K562 (cell line): Measurements from ENCODE around the gene GIMAP8. TPM values are rescaled to one million over a fixed set of nuclear protein-coding genes. Genes with fewer than 3 reads are reported as not detected.

Experiments used
- ATAC-seq: fragments of 200-7000 bp; cut with Tn5 transposase; 3 replicates; pipeline ENCODE4 v1.9.1; 2020; ENCODE audit warnings: moderate library complexity
- BruUV-seq: library from RNA; stranded (reverse); fragments of 400-500 nt; replicated peaks from 2 replicates; lab custom pipeline; 2021; lab: Mats Ljungman, UMichigan
- CTCF ChIA-PET: fragments of 300-600 bp; formaldehyde crosslinking; extraction: SDS; loops from one replicate; lab custom pipeline; 2021; ENCODE audit warnings: low intra/inter-chr PET ratio; lab: Yijun Ruan, JAX
- POLR2A ChIA-PET: fragments of 300-600, 350-650 bp; sonication (Branson Sonifier 250); formaldehyde crosslinking; extraction: SDS; loops from one replicate; lab custom pipeline; 2021; ENCODE audit warnings: antibody characterized with exemption, inconsistent platforms; lab: Yijun Ruan, JAX
- DNase-seq, 4 experiments: peaks; one replicate each; pipeline versions ENCODE4 v3.0.0 to v3.0.0-alpha.2; 2011 to 2018; ENCODE audit warnings: low spot score in 3 of 4, mixed read lengths in 3 of 4; ENCODE audit errors: extremely low read depth in 1 of 4
- FAIRE-seq: peaks from 2 replicates; lab custom pipeline; 2011; peaks lifted over from hg19 to GRCh38; lab: Jason Lieb, UNC
- H2AFZ ChIP-seq: 2 replicates; pipeline ENCODE4 v1.6.0; 2011; ENCODE audit warnings: low read depth, low read length, control low read depth, inconsistent platforms
- H3K27ac ChIP-seq: fragments of 200-600 bp; 3 replicates; pipeline ENCODE4 v1.8.0; 2011; ENCODE audit warnings: low read depth, mild to moderate bottlenecking, control low read depth, inconsistent platforms, low read length, moderate library complexity, mixed read lengths; ENCODE audit errors: extremely low read depth
- H3K27me3 ChIP-seq, 2 experiments: fragments of 300-600 bp in 1 of 2; 2 replicates in 1 of 2; 3 replicates in 1 of 2; pipeline versions ENCODE4 v1.6.0 to v1.8.0; 2011; ENCODE audit warnings: inconsistent platforms in 2 of 2, low read length in 2 of 2, mild to moderate bottlenecking in 1 of 2, mixed read lengths in 1 of 2, moderate library complexity in 1 of 2; ENCODE audit not compliant: control insufficient read depth in 2 of 2, insufficient read depth in 2 of 2
- H3K36me3 ChIP-seq: fragments of 300-600 bp; 3 replicates; pipeline ENCODE4 v1.8.0; 2011; ENCODE audit warnings: mild to moderate bottlenecking, low read length, inconsistent platforms; ENCODE audit not compliant: control insufficient read depth, insufficient read depth
- H3K4me1 ChIP-seq, 2 experiments: fragments of 200-600 bp in 1 of 2; replicated peaks in 1 of 2; 2 replicates in 1 of 2; 3 replicates in 1 of 2; pipeline versions ENCODE4 v1.5.1 to v1.8.0; 2011; ENCODE audit warnings: inconsistent platforms in 2 of 2, low read length in 2 of 2, mild to moderate bottlenecking in 1 of 2, mixed read lengths in 1 of 2, moderate library complexity in 1 of 2; ENCODE audit not compliant: control insufficient read depth in 2 of 2, insufficient read depth in 2 of 2
- H3K4me2 ChIP-seq: 2 replicates; pipeline ENCODE4 v1.6.1; 2011; ENCODE audit warnings: low read length, control low read depth, inconsistent platforms, mixed read lengths; ENCODE audit not compliant: insufficient read depth
- H3K4me3 ChIP-seq: fragments of 200-600 bp; sonication (generic), shearing (Covaris generic); 2 replicates; pipeline ENCODE4 v1.5.1; 2016; ENCODE audit warnings: control low read depth, inconsistent platforms
- H3K79me2 ChIP-seq: fragments of 200-600 bp; 3 replicates; pipeline ENCODE4 v1.8.0; 2011; ENCODE audit warnings: low read length, inconsistent platforms; ENCODE audit not compliant: control insufficient read depth, insufficient read depth
- H3K9ac ChIP-seq, 2 experiments: 2 replicates each; pipeline versions ENCODE4 v1.6.0 to v1.6.1; 2011; ENCODE audit warnings: low read depth in 2 of 2, low read length in 2 of 2, control low read depth in 1 of 2, inconsistent platforms in 1 of 2, mild to moderate bottlenecking in 1 of 2, mixed read lengths in 1 of 2; ENCODE audit not compliant: insufficient read depth in 1 of 2
- H3K9me1 ChIP-seq: one replicate; pipeline ENCODE4 v1.6.0; 2011; ENCODE audit warnings: inconsistent platforms, mild to moderate bottlenecking, low read length, moderate library complexity; ENCODE audit not compliant: control insufficient read depth, insufficient read depth
- H3K9me3 ChIP-seq: replicated peaks from 2 replicates; pipeline ENCODE4 v1.5.1; 2011; ENCODE audit warnings: low read depth, low read length, inconsistent platforms; ENCODE audit not compliant: control insufficient read depth, insufficient read depth
- H4K20me1 ChIP-seq: replicated peaks from 2 replicates; pipeline ENCODE4 v1.6.1; 2011; ENCODE audit warnings: low read length, inconsistent platforms, mixed read lengths; ENCODE audit not compliant: control insufficient read depth, insufficient read depth
- ATF4 ChIP-seq: fragments of 450-650 bp; formaldehyde crosslinking; IDR thresholded peaks from 2 replicates; pipeline ENCODE4 v1.4.0; 2022; ENCODE audit warnings: mild to moderate bottlenecking, moderate library complexity
- ELK1 ChIP-seq: sonication (generic); formaldehyde crosslinking; IDR thresholded peaks from 2 replicates; pipeline ENCODE4 v1.8.1; 2022; ENCODE audit warnings: missing genetic modification reagents
- NFXL1 ChIP-seq: fragments of 450-650 bp; formaldehyde crosslinking; IDR thresholded peaks from 2 replicates; pipeline ENCODE4 v1.4.0; 2021; ENCODE audit warnings: mild to moderate bottlenecking
- POLR2AphosphoS5 ChIP-seq: IDR thresholded peaks from 2 replicates; pipeline ENCODE4 v1.6.1; 2011; ENCODE audit warnings: mild to moderate bottlenecking, low read depth, low read length, moderate library complexity; ENCODE audit not compliant: control insufficient read depth, insufficient read depth
- SOX6 ChIP-seq: fragments of 450-650 bp; IDR thresholded peaks from 2 replicates; pipeline ENCODE4 v1.6.1; 2014; ENCODE audit warnings: mild to moderate bottlenecking
- SRSF7 ChIP-seq: fragments of 200-400 bp; formaldehyde crosslinking; optimal IDR thresholded peaks from 2 replicates; pipeline ENCODE3; 2017; ENCODE audit warnings: mild to moderate bottlenecking, low read depth, low read length
- TAF7 ChIP-seq: fragments of 450-650 bp; IDR thresholded peaks from 2 replicates; pipeline ENCODE4 v1.6.1; 2016; ENCODE audit warnings: missing genetic modification characterization, missing compliant biosample characterization
- THRA ChIP-seq: fragments of 450-650 bp; IDR thresholded peaks from 2 replicates; pipeline ENCODE4 v1.6.1; 2017; ENCODE audit warnings: mild to moderate bottlenecking, moderate library complexity
- XRCC5 ChIP-seq: fragments of 200-400 bp; formaldehyde crosslinking; IDR thresholded peaks from 2 replicates; pipeline ENCODE4 v1.6.1; 2017; ENCODE audit warnings: low read depth, mild to moderate bottlenecking, low read length
- ZBTB9 ChIP-seq: fragments of 450-650 bp; formaldehyde crosslinking; IDR thresholded peaks from 2 replicates; pipeline ENCODE4 v1.4.0; 2020; ENCODE audit warnings: mild to moderate bottlenecking, moderate library complexity
- ZC3H11A ChIP-seq: IDR thresholded peaks from 2 replicates; pipeline ENCODE4 v1.6.1; 2012; ENCODE audit warnings: low read depth, low read length, improper control_type of control experiment
- ZNF140 ChIP-seq: fragments of 250-450 bp; sonication (Bioruptor Pico); IDR thresholded peaks from 2 replicates; pipeline ENCODE4 v1.8.0; 2021; ENCODE audit warnings: moderate library complexity, mild to moderate bottlenecking, inconsistent platforms
- WGBS: fragments of 100-300 bp; shearing (Covaris generic); methylation state at CpG from one replicate; pipeline ENCODE4 v1.1.6; 2016; ENCODE audit warnings: low coverage, mixed read lengths; ENCODE audit not compliant: insufficient coverage; ENCODE audit errors: missing lambda C conversion rate; 5-methylcytosine and 5-hydroxymethylcytosine counted together
- in situ Hi-C: fragments of 300-500 bp; cut with MboI; formaldehyde crosslinking; loops from 4 replicates; pipeline ENCODE4 v1.15.0; 2018; ENCODE audit warnings: inconsistent platforms, mixed read lengths
- intact Hi-C: fragments of 100-400 bp; cut with micrococcal nuclease; formaldehyde crosslinking; loops from 2 replicates; pipeline ENCODE4 v1.14.2; 2022
- polyA plus RNA-seq, 8 experiments: library from polyadenylated mRNA; depleted of rRNA in 4 of 8; stranded (reverse) in 5 of 8; unstranded in 3 of 8; fragments of >200 nt; fragmentation: Nextera tagmentation in 2 of 8; fragmentation: Illumina TruSeq in 1 of 8; extraction: Ambion mirVana in 2 of 8; extraction: Trizol in 1 of 8; gene quantifications; 2 replicates each; pipeline versions ENCODE4 v1.2.1 to v1.2.3, GENCODE V29; 2011 to 2014; ENCODE audit warnings: inconsistent platforms in 1 of 8, missing spikeins in 1 of 8
- total RNA-seq, 7 experiments: library from RNA; depleted of rRNA in 6 of 7; stranded (reverse); fragments of >200 nt in 6 of 7; fragmentation: Illumina TruSeq in 2 of 7; extraction: Trizol in 2 of 7; gene quantifications; 2 replicates each; pipeline versions ENCODE4 v1.2.1 to v1.2.3, GENCODE V29; 2011 to 2021; ENCODE audit warnings: low replicate concordance in 1 of 7
- TF ChIP-seq, protein P1 (sequence below): fragments of 450-650 bp; IDR thresholded peaks from 2 replicates; pipeline ENCODE4 v1.7.1; 2018; ENCODE audit warnings: mild to moderate bottlenecking, low read depth; ENCODE audit not compliant: partially characterized antibody

Gene GIMAP8
- total and polyA plus RNA-seq, 9 of the 15 experiments (the other 6 are each of a cell fraction or from before 2014, with no cell fraction given) = not detected

DNA sequence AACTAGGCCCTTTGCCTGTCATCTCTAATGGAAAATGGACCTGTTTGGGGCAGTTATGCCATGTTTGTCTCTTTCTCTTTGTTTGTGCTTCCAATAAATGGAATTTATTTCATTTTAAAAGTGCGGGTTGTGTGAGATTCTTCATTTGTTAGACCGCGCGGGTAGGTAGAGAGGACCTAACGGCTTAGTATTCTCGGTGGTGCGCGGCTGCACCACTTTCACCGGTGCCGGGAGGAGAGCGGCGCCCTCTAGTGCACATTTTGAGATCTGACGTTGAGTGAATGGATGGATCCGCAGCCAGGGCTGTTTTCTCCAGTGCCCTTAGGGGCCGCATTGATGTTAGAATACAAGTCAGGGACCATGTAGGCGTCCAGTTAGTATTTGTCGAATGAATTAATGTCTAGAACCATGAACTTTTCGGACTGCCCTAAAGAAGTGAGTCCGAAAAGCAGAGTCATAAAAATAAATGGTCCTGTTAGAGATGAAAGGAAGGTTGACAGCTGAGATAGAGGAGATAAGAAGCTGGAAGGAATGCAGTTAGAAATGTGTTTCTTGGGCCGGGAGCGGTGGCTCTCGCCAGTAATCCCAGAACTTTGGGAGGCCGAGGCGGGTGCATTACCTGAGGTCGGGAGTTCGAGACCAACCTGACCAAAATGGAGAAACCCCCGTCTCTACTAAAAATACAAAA, 29.3 kb upstream of the GIMAP8 start:
- Histone ChIP-seq H3K9me1 (no peaks in the 10 kb centered on the region), H2AFZ (peak overlapping the region; percentile 91), H3K9me3 (no peaks in the 10 kb centered on the region), H3K4me3 (no peak overlapping the region), H3K27ac (no peak overlapping the region), H3K4me2 (peak overlapping the region; percentile 38), H3K27me3 (no peaks in the 10 kb centered on the region), H4K20me1 (no peaks in the 10 kb centered on the region), H3K4me1 (peaks cover 3 to 7% of the 10 kb centered on the region in 2 experiments; a peak in 3 of 5 replicates), H3K36me3 (no peaks in the 10 kb centered on the region), H3K9ac (no peak overlapping the region), H3K79me2 (no peaks in the 10 kb centered on the region)
- peak; percentile 99 for ATAC-seq
- in situ Hi-C loops = loop anchor here (5.0 kb wide), 1 partner anchor 134 kb away; no protein-coding TSS in a partner anchor
- WGBS = 7% methylated on average over 27 of the region's 27 CpGs
- peak; percentile 97 for FAIRE-seq
- DNase-seq = peak; percentile 93 to 96 (median 94)
- ChIA-PET CTCF (interaction anchor here (0.6 to 2.2 kb wide), 4 partner anchors 25 to 135 kb away, joined by 3 to 16 read pairs (median 9); no protein-coding TSS in a partner anchor), POLR2A (interaction anchor here (1.0 to 1.8 kb wide), 4 partner anchors 11 to 108 kb away, joined by 4 to 9 read pairs (median 6); no protein-coding TSS in a partner anchor)
- intact Hi-C loops = loop anchor here (1.0 kb wide), 2 partner anchors 65 to 135 kb away; no protein-coding TSS in a partner anchor
- no TSS peak for BruUV-seq
- TF ChIP-seq ZNF140 (no peak), THRA (no peak), TAF7 (tag) (no peak), ZC3H11A (0 out of 2 replicates have a peak, but pooled peaks have one; percentile 6), SRSF7 (no peak), ELK1 (no peak), POLR2AphosphoS5 (no peak), XRCC5 (peak; percentile 89), SOX6 (0 out of 2 replicates have a peak, but pooled peaks have one; percentile 52), NFXL1 (no peak), ATF4 (CRISPR knock-in tag) (peak; percentile 13; the same call in 1 of the 2 replicates), ZBTB9 (CRISPR knock-in tag) (no peak)
- TF ChIP-seq, protein P1, sequence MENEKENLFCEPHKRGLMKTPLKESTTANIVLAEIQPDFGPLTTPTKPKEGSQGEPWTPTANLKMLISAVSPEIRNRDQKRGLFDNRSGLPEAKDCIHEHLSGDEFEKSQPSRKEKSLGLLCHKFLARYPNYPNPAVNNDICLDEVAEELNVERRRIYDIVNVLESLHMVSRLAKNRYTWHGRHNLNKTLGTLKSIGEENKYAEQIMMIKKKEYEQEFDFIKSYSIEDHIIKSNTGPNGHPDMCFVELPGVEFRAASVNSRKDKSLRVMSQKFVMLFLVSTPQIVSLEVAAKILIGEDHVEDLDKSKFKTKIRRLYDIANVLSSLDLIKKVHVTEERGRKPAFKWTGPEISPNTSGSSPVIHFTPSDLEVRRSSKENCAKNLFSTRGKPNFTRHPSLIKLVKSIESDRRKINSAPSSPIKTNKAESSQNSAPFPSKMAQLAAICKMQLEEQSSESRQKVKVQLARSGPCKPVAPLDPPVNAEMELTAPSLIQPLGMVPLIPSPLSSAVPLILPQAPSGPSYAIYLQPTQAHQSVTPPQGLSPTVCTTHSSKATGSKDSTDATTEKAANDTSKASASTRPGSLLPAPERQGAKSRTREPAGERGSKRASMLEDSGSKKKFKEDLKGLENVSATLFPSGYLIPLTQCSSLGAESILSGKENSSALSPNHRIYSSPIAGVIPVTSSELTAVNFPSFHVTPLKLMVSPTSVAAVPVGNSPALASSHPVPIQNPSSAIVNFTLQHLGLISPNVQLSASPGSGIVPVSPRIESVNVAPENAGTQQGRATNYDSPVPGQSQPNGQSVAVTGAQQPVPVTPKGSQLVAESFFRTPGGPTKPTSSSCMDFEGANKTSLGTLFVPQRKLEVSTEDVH = peak; percentile 54
